Small intestine (tissue), 16 donors: ENCODE measurements around the gene FLAD1. TPM values are rescaled to one million over a fixed set of nuclear protein-coding genes. Genes with fewer than 3 reads are reported as not detected.

Experiments used
- DNase-seq, 2 donors: peaks; one replicate each; pipeline versions ENCODE4 v3.0.0 to v3.0.0-alpha.2; 2013
- FAIRE-seq: peaks from 2 replicates; lab custom pipeline; 2012; peaks lifted over from hg19 to GRCh38; lab: Jason Lieb, UNC
- H3K27ac ChIP-seq, 3 donors: one replicate each; pipeline ENCODE4 v1.5.1; 2013; ENCODE audit warnings: low read length in 2 of 3, mild to moderate bottlenecking in 2 of 3, control low read depth in 1 of 3, inconsistent platforms in 1 of 3, low read depth in 1 of 3, moderate library complexity in 1 of 3
- H3K27me3 ChIP-seq, 3 donors: one replicate each; pipeline ENCODE4 v1.6.1; 2013; ENCODE audit warnings: low read length in 3 of 3, inconsistent platforms in 1 of 3; ENCODE audit not compliant: control insufficient read depth in 3 of 3, insufficient read depth in 3 of 3
- H3K36me3 ChIP-seq, 3 donors: one replicate each; pipeline ENCODE4 v1.6.1; 2013; ENCODE audit warnings: low read length in 3 of 3, inconsistent platforms in 1 of 3, low read depth in 1 of 3, mild to moderate bottlenecking in 1 of 3, moderate library complexity in 1 of 3; ENCODE audit not compliant: control insufficient read depth in 3 of 3, insufficient read depth in 2 of 3
- H3K4me1 ChIP-seq, 3 donors: one replicate each; pipeline ENCODE4 v1.6.1; 2013; ENCODE audit warnings: low read length in 2 of 3, inconsistent platforms in 1 of 3, low read depth in 1 of 3, mild to moderate bottlenecking in 1 of 3, moderate library complexity in 1 of 3; ENCODE audit not compliant: control insufficient read depth in 3 of 3, insufficient read depth in 2 of 3
- H3K4me3 ChIP-seq, 3 donors: one replicate each; pipeline ENCODE4 v1.5.1; 2013; ENCODE audit warnings: low read length in 3 of 3, control low read depth in 1 of 3, inconsistent platforms in 1 of 3, low read depth in 1 of 3, mild to moderate bottlenecking in 1 of 3, moderate library complexity in 1 of 3
- H3K9me3 ChIP-seq, 2 donors: one replicate each; pipeline ENCODE4 v1.6.1; 2013; ENCODE audit warnings: low read depth in 1 of 2, low read length in 1 of 2; ENCODE audit not compliant: control insufficient read depth in 2 of 2, insufficient read depth in 1 of 2
- WGBS, 3 donors: extraction: QIAGEN DNeasy Blood & Tissue Kit; methylation state at CpG; one replicate each; pipeline ENCODE4 v1.1.7; 2013; 5-methylcytosine and 5-hydroxymethylcytosine counted together
- long read RNA-seq, 10 donors: transcript quantifications; one replicate each; lab custom pipeline, GENCODE V29; 2026
- polyA plus RNA-seq, 4 donors: library from polyadenylated mRNA; stranded (reverse) in 3 of 4; unstranded in 1 of 4; fragments of 200-250 nt in 3 of 4; fragments of 120-200 nt in 1 of 4; gene quantifications; one replicate each; pipeline versions ENCODE4 v1.2.1 to v1.2.3, GENCODE V29; 2013
- donor health status: healthy with polysubstance abuse.
- donor health status: control.
- donor health status: control.
- donor health status: Bipolar disorder and iron deficiency.
- donor health status: healthy.

Gene FLAD1
- polyA plus RNA-seq, result 10 to 100 TPM; 25.1 to 51.4 (median 34.4) TPM
- long read RNA-seq, donor 1, result 0 reads
- long read RNA-seq, donor 2, result 0 reads
- long read RNA-seq, donor 3, partial matches to known transcripts, result 0 of 4 reads
- long read RNA-seq, donor 3, other reads (novel, unspliced or antisense), result 0 of 4 reads
- long read RNA-seq, donor 4, partial matches to known transcripts, result 0 of 1 reads
- long read RNA-seq, donor 4, other reads (novel, unspliced or antisense), result 0 of 1 reads
- long read RNA-seq, donor 5, result 0 reads
- long read RNA-seq, donor 6, partial matches to known transcripts, result 0 of 1 reads
- long read RNA-seq, donor 6, other reads (novel, unspliced or antisense), result 0 of 1 reads
- long read RNA-seq, donor 7, result 0 reads
- long read RNA-seq, donor 8, result 0 reads
- long read RNA-seq, donor 9, partial matches to known transcripts, result 0 of 1 reads
- long read RNA-seq, donor 9, other reads (novel, unspliced or antisense), result 0 of 1 reads
- long read RNA-seq, donor 10, partial matches to known transcripts, result 0 of 2 reads
- long read RNA-seq, donor 10, other reads (novel, unspliced or antisense), result 0 of 2 reads

GRCh38 chr1:154982897-154983648 lies at the start of gene FLAD1:
Gene FLAD1 (plus strand): TSS chr1:154983344. CDS start chr1:154983695, 351 bp downstream.
- peaks cover 0 to 29% (median 2%) of the 10 kb centered on the region in 3 donors for H3K36me3 ChIP-seq
- H3K27ac ChIP-seq, result peak within 1 kb of the TSS; percentile 27 to 74 (median 54)
- H3K27me3 ChIP-seq, result no peaks in the 10 kb centered on the region
- H3K9me3 ChIP-seq, result no peaks in the 10 kb centered on the region
- peak within 1 kb of the TSS; percentile 81 to 85 (median 85) for H3K4me3 ChIP-seq
- no peak for FAIRE-seq
- peaks cover 0 to 8% (median 5%) of the 10 kb centered on the region in 3 donors for H3K4me1 ChIP-seq
- peak; percentile 99 to 100 for DNase-seq
- WGBS, 3 donors, result 0 to 1% (median 1%) methylated on average over 26 of the region's 26 CpGs

GRCh38 chr1:154934358-154934948 lies 48.7 kb upstream of the FLAD1 start:
- no peak overlapping the region for H3K4me3 ChIP-seq
- no peak for DNase-seq
- WGBS, 3 donors, result 98 to 100% (median 99%) methylated on average over 5 of the region's 5 CpGs
- H3K9me3 ChIP-seq, result no peaks in the 10 kb centered on the region
- H3K27me3 ChIP-seq, result no peaks in the 10 kb centered on the region
- peaks cover 0 to 21% (median 0%) of the 10 kb centered on the region in 3 donors for H3K36me3 ChIP-seq
- H3K4me1 ChIP-seq, result peaks cover 0 to 37% (median 7%) of the 10 kb centered on the region in 3 donors
- no peak overlapping the region for H3K27ac ChIP-seq
- FAIRE-seq, result no peak

GRCh38 chr1:154935749-154936554 lies 47.2 kb upstream of the FLAD1 start:
- Histone ChIP-seq H3K4me3 (peak overlapping the region; percentile 30 to 72 (median 64)), H3K9me3 (no peaks in the 10 kb centered on the region), H3K27ac (peak overlapping the region; percentile 95 to 100 (median 97)), H3K4me1 (peaks cover 0 to 44% (median 9%) of the 10 kb centered on the region in 3 donors), H3K27me3 (no peaks in the 10 kb centered on the region), H3K36me3 (peaks cover 0 to 7% (median 0%) of the 10 kb centered on the region in 3 donors)
- WGBS, 3 donors, result 37 to 47% (median 38%) methylated on average over 27 of the region's 27 CpGs
- DNase-seq (no peak), FAIRE-seq (no peak)

GRCh38 chr1:154936555-154937084 lies 46.5 kb upstream of the FLAD1 start, which contains the start of gene PMVK:
Gene PMVK (minus strand): TSS chr1:154936719. CDS start chr1:154936685, 34 bp downstream.
- H3K4me3 ChIP-seq, result peak within 1 kb of the TSS; percentile 36 to 72 (median 64)
- DNase-seq (peak; percentile 98), FAIRE-seq (no peak)
- 0% methylated on average over 45 of the region's 45 CpGs for WGBS, 3 donors
- H3K27ac ChIP-seq, result peak within 1 kb of the TSS; percentile 95 to 100 (median 97)
- H3K4me1 ChIP-seq, result peaks cover 0 to 39% (median 13%) of the 10 kb centered on the region in 3 donors
- H3K9me3 ChIP-seq, result no peaks in the 10 kb centered on the region
- peaks cover 0 to 2% (median 0%) of the 10 kb centered on the region in 3 donors for H3K36me3 ChIP-seq
- H3K27me3 ChIP-seq, result no peaks in the 10 kb centered on the region

DNA sequence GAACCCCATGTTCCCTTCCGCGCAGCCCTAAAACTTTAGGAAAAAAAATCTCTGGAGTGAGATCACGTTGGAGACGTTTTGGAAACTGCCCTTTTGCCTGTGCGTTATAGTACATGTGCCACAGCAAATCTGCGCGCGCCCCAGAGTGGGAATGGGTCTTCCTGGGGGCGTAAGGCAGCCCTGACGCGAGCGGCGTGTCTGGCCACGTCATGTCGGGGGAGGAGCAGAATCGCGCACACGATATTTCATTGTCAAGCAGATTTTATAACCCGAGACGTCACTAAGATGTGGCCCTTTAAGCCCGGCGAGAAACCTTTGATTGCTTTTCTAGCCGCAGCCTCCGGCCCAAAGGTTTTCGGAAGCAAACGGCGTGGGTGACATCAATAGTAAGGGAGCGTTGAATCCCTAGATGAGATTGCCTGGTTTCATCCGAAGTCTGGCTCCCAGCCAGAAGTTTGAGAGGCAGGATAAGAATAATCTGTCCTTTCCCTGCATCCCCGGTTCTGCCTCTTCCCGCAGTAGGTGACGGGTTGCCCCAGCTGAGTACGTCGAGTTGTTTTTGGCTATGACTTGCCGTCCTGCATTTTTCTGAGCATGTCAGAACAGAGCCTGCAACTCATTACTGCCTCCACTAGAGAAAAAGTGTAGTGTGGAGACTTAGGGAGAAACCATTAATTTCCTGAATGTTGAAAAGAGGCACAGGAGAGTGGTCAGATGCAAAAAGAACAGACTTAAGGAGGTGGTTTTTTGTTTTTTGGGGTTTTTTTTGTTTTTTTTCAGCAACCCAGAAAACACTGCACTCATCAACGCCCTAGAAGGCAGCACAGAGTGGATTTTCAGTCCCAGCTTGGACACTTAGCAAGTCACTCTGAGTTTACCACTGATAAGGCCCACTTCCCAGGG lies 45.8 kb upstream of the FLAD1 start:
- no peaks in the 10 kb centered on the region for H3K9me3 ChIP-seq
- DNase-seq, result peak; percentile 94 to 98
- H3K27me3 ChIP-seq, result no peaks in the 10 kb centered on the region
- H3K4me3 ChIP-seq, result peak overlapping the region; percentile 36 to 72 (median 64)
- H3K4me1 ChIP-seq, result peaks cover 0 to 35% (median 15%) of the 10 kb centered on the region in 3 donors
- WGBS, 3 donors, result 0 to 1% (median 1%) methylated on average over 36 of the region's 36 CpGs
- FAIRE-seq, result no peak
- no peaks in the 10 kb centered on the region for H3K36me3 ChIP-seq
- H3K27ac ChIP-seq, result peak overlapping the region; percentile 95 to 100 (median 97)

DNA sequence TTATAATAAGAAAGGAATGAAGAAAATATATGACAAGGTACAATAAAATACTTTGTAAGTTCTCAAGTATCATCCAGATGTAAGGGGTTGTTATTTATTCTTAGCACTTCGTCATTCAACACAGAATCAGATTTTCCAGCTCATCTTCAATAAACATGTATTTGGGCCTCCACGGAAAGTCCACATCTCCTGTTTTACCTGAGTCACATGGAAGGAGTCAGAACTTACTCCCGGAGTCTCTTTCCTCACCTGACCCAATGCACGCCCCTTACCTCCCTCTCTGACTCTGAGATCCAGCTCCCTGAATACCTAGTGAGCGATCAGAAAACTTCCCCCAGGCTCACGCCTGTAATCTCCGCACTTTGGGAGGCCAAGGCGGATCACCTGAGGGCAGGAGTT lies 45.2 kb upstream of the FLAD1 start:
- FAIRE-seq (no peak), DNase-seq (no peak)
- Histone ChIP-seq H3K4me1 (peaks cover 0 to 29% (median 15%) of the 10 kb centered on the region in 3 donors), H3K27me3 (no peaks in the 10 kb centered on the region), H3K36me3 (peaks cover 0 to 4% (median 0%) of the 10 kb centered on the region in 3 donors), H3K4me3 (no peak overlapping the region), H3K27ac (peak overlapping the region; percentile 95 to 100 (median 97)), H3K9me3 (no peaks in the 10 kb centered on the region)
- 77 to 81% (median 78%) methylated on average over 8 of the region's 8 CpGs for whole genome bisulfite sequencing, 3 donors
